ES-I3 (cell line): ENCODE measurements around the gene SHISA8.

Experiments
- H3K36me3 ChIP-seq: 2 replicates; pipeline ENCODE4 v1.6.1; 2013; ENCODE audit warnings: mild to moderate bottlenecking, low read length, control low read depth, moderate library complexity; ENCODE audit not compliant: insufficient read depth
- H3K4me1 ChIP-seq: 2 replicates; pipeline ENCODE4 v1.6.1; 2013; ENCODE audit warnings: mild to moderate bottlenecking, control low read depth, low read length; ENCODE audit not compliant: insufficient read depth
- H3K9ac ChIP-seq: 2 replicates; pipeline ENCODE4 v1.6.1; 2013; ENCODE audit warnings: low read depth, mild to moderate bottlenecking, low read length, moderate library complexity
- H3K9me3 ChIP-seq: 2 replicates; pipeline ENCODE4 v1.6.1; 2013; ENCODE audit warnings: mild to moderate bottlenecking, low read length, moderate library complexity; ENCODE audit not compliant: control insufficient read depth, insufficient read depth

SHISA8 gene

GRCh38 chr22:41904450-41905410 is 10.1 kb downstream of the SHISA8 start:
- Histone ChIP-seq H3K9me3 (no peaks in the 10 kb centered on the region), H3K36me3 (peaks cover 3% of the 10 kb centered on the region; the same call in 1 of the 2 replicates), H3K4me1 (peaks cover 5% of the 10 kb centered on the region; the same call in 1 of the 2 replicates)

GRCh38 chr22:41902932-41903421 is 11.9 kb downstream of the SHISA8 start:
- Histone ChIP-seq H3K4me1 (no peaks in the 10 kb centered on the region), H3K36me3 (peaks cover 16% of the 10 kb centered on the region), H3K9ac (no peak overlapping the region), H3K9me3 (no peaks in the 10 kb centered on the region)

More at GRCh38 chr22:41904450-41905410, 10.1 kb downstream of the SHISA8 start:
- H3K9ac ChIP-seq, result no peak overlapping the region

- no peaks in the 10 kb centered on the region for H3K4me1 ChIP-seq
- H3K9ac ChIP-seq, result no peak overlapping the region
- peaks cover 20% of the 10 kb centered on the region for H3K36me3 ChIP-seq
- no peaks in the 10 kb centered on the region for H3K9me3 ChIP-seq
Measured at GRCh38 chr22:41902016-41902415, 12.9 kb downstream of the SHISA8 start.

- Histone ChIP-seq H3K9ac (no peak overlapping the region), H3K36me3 (peaks cover 24% of the 10 kb centered on the region), H3K4me1 (no peaks in the 10 kb centered on the region), H3K9me3 (no peaks in the 10 kb centered on the region)
Measured at GRCh38 chr22:41900652-41901312, 14.1 kb downstream of the SHISA8 start.

GRCh38 chr22:41899992-41900651 is 14.8 kb downstream of the SHISA8 start:
- Histone ChIP-seq H3K4me1 (no peaks in the 10 kb centered on the region), H3K9me3 (no peaks in the 10 kb centered on the region), H3K36me3 (peaks cover 24% of the 10 kb centered on the region), H3K9ac (no peak overlapping the region)

- Histone ChIP-seq H3K9ac (no peak overlapping the region), H3K4me1 (no peaks in the 10 kb centered on the region), H3K9me3 (no peaks in the 10 kb centered on the region), H3K36me3 (peaks cover 29% of the 10 kb centered on the region)
Measured at GRCh38 chr22:41899110-41899509, 15.8 kb downstream of the SHISA8 start.

GRCh38 chr22:41898645-41899044 is 16.2 kb downstream of the SHISA8 start:
- Histone ChIP-seq H3K4me1 (no peaks in the 10 kb centered on the region), H3K9me3 (no peaks in the 10 kb centered on the region), H3K9ac (no peak overlapping the region), H3K36me3 (peaks cover 33% of the 10 kb centered on the region)

GRCh38 chr22:41893591-41894375 is 21.1 kb downstream of the SHISA8 start:
- no peak overlapping the region for H3K9ac ChIP-seq

GRCh38 chr22:41892721-41893120 is 22.2 kb downstream of the SHISA8 start:
- H3K4me1 ChIP-seq, result no peaks in the 10 kb centered on the region
- no peak overlapping the region for H3K9ac ChIP-seq
- H3K36me3 ChIP-seq, result peaks cover 43% of the 10 kb centered on the region
- no peaks in the 10 kb centered on the region for H3K9me3 ChIP-seq

More at GRCh38 chr22:41893591-41894375, 21.1 kb downstream of the SHISA8 start:
- H3K36me3 ChIP-seq, result peaks cover 41% of the 10 kb centered on the region
- no peaks in the 10 kb centered on the region for H3K9me3 ChIP-seq
- no peaks in the 10 kb centered on the region for H3K4me1 ChIP-seq

GRCh38 chr22:41891407-41891806 is 23.5 kb downstream of the SHISA8 start:
- Histone ChIP-seq H3K4me1 (no peaks in the 10 kb centered on the region), H3K9ac (no peak overlapping the region), H3K36me3 (peaks cover 44% of the 10 kb centered on the region), H3K9me3 (no peaks in the 10 kb centered on the region)

- Histone ChIP-seq H3K36me3 (peaks cover 39% of the 10 kb centered on the region), H3K9me3 (no peaks in the 10 kb centered on the region), H3K4me1 (no peaks in the 10 kb centered on the region), H3K9ac (no peak overlapping the region)
Measured at GRCh38 chr22:41888627-41889200, 26.2 kb downstream of the SHISA8 start.

GRCh38 chr22:41885516-41885915 is 29.4 kb downstream of the SHISA8 start:
- Histone ChIP-seq H3K4me1 (no peaks in the 10 kb centered on the region), H3K9ac (no peak overlapping the region), H3K9me3 (no peaks in the 10 kb centered on the region), H3K36me3 (peaks cover 36% of the 10 kb centered on the region)

GRCh38 chr22:41885116-41885515 is 29.8 kb downstream of the SHISA8 start:
- no peak overlapping the region for H3K9ac ChIP-seq
- peaks cover 39% of the 10 kb centered on the region for H3K36me3 ChIP-seq
- no peaks in the 10 kb centered on the region for H3K9me3 ChIP-seq
- no peaks in the 10 kb centered on the region for H3K4me1 ChIP-seq
